ENCODE data around the gene SWT1. TPM values are rescaled to one million over a fixed set of nuclear protein-coding genes. Genes with fewer than 3 reads are reported as not detected.

SWT1 gene
- total RNA-seq: 10 to 100 TPM in 1 of 4 donors, 1 to 10 TPM in 3; 3.9 to 12.0 (median 6.2) TPM

GRCh38 chr1:185156854-185157598, at the start of gene SWT1, which contains the start of gene TRMT1L:
Gene SWT1 (plus strand): TSS chr1:185157167. CDS start chr1:185160842, 3,675 bp downstream.
Gene TRMT1L (minus strand): TSS chr1:185156953. CDS start chr1:185156712, 241 bp downstream.
- H3K4me1 ChIP-seq: peaks cover 0 to 50% (median 8%) of the 10 kb centered on the region in 3 donors
- no peaks in the 10 kb centered on the region for H3K27me3 ChIP-seq
- H3K27ac ChIP-seq: peak within 1 kb of the TSS; percentile 96 to 99 (median 98)
- no peaks in the 10 kb centered on the region for H3K9me3 ChIP-seq
- peaks cover 0 to 11% of the 10 kb centered on the region in 2 donors for H3K36me3 ChIP-seq
- TF ChIP-seq POLR2AphosphoS5 (IDR thresholded peaks at IDR 0.05) (peak; percentile 100), EP300 (IDR thresholded peaks at IDR 0.05) (no peak), POLR2A (IDR thresholded peaks at IDR 0.05) (peak; percentile 98), CTCF (IDR thresholded peaks at IDR 0.05) (no peak)
- WGBS, 2 donors (ENCODE audit: low coverage in 1 of 2): 0% methylated on average over 5 to 17 of the region's 63 CpGs
- peak within 1 kb of the TSS; percentile 76 to 97 for H3K4me3 ChIP-seq
- peak; percentile 97 for ATAC-seq

GRCh38 chr1:185108321-185108720, 48.6 kb upstream of the SWT1 start:
- H3K4me1 ChIP-seq: no peaks in the 10 kb centered on the region

GRCh38 chr1:185110145-185110544, 46.8 kb upstream of the SWT1 start:
- Histone ChIP-seq H3K27ac (no peak overlapping the region), H3K9me3 (peaks cover 0 to 37% (median 0%) of the 10 kb centered on the region in 3 donors), H3K4me3 (no peak overlapping the region), H3K27me3 (no peaks in the 10 kb centered on the region), H3K36me3 (no peaks in the 10 kb centered on the region), H3K4me1 (no peaks in the 10 kb centered on the region)
- no peak for ATAC-seq
- TF ChIP-seq POLR2A (IDR thresholded peaks at IDR 0.05): no peak
- no peak for TF ChIP-seq EP300 (IDR thresholded peaks at IDR 0.05)
- no peak for TF ChIP-seq POLR2AphosphoS5 (IDR thresholded peaks at IDR 0.05)
- no peak for TF ChIP-seq CTCF (IDR thresholded peaks at IDR 0.05)

More at GRCh38 chr1:185108321-185108720, 48.6 kb upstream of the SWT1 start:
- TF ChIP-seq POLR2A (IDR thresholded peaks at IDR 0.05) (no peak), EP300 (IDR thresholded peaks at IDR 0.05) (no peak), POLR2AphosphoS5 (IDR thresholded peaks at IDR 0.05) (no peak)
- no peaks in the 10 kb centered on the region for H3K27me3 ChIP-seq
- H3K9me3 ChIP-seq: peaks cover 0 to 37% (median 0%) of the 10 kb centered on the region in 3 donors
- H3K4me3 ChIP-seq: no peak overlapping the region
- H3K27ac ChIP-seq: no peak overlapping the region
- no peak for ATAC-seq
- H3K36me3 ChIP-seq: peaks cover 0 to 8% of the 10 kb centered on the region in 2 donors

- Histone ChIP-seq H3K4me3 (no peak overlapping the region), H3K36me3 (no peaks in the 10 kb centered on the region), H3K27me3 (no peaks in the 10 kb centered on the region), H3K27ac (no peak overlapping the region), H3K4me1 (no peaks in the 10 kb centered on the region), H3K9me3 (peaks cover 0 to 35% (median 0%) of the 10 kb centered on the region in 3 donors)
- ATAC-seq: no peak
- TF ChIP-seq POLR2AphosphoS5 (IDR thresholded peaks at IDR 0.05): no peak
- TF ChIP-seq CTCF (IDR thresholded peaks at IDR 0.05): no peak
- TF ChIP-seq EP300 (IDR thresholded peaks at IDR 0.05): no peak
- TF ChIP-seq POLR2A (IDR thresholded peaks at IDR 0.05): no peak
These were observed 45.1 kb upstream of the SWT1 start for GRCh38 chr1:185111873-185112272.

- Histone ChIP-seq H3K36me3 (peaks cover 0 to 4% of the 10 kb centered on the region in 2 donors), H3K4me1 (no peaks in the 10 kb centered on the region), H3K4me3 (no peak overlapping the region), H3K27me3 (no peaks in the 10 kb centered on the region), H3K27ac (no peak overlapping the region), H3K9me3 (peaks cover 0 to 31% (median 0%) of the 10 kb centered on the region in 3 donors)
- TF ChIP-seq POLR2AphosphoS5 (IDR thresholded peaks at IDR 0.05) (no peak), CTCF (IDR thresholded peaks at IDR 0.05) (no peak), EP300 (IDR thresholded peaks at IDR 0.05) (no peak), POLR2A (IDR thresholded peaks at IDR 0.05) (no peak)
- ATAC-seq: no peak
- WGBS, 2 donors (ENCODE audit: low coverage in 1 of 2): 83 to 85% methylated on average over 2 of the region's 2 CpGs
These were observed 44.6 kb upstream of the SWT1 start for GRCh38 chr1:185112356-185112755.

Data from gastroesophageal sphincter (tissue), 4 donors.